Measurements from ENCODE around the gene CDK11B.
A peak's percentile ranks its signal among the peaks of the same experiment; 100 is the strongest.
"Not testable (repeated sequence)": the region's sequence is repeated elsewhere in the genome, so short reads cannot be mapped to it uniquely, and the experiment has no call there.

The CDK11B gene

GRCh38 chr1:1658583-1659549 is at the start of gene CDK11B:
TSS of gene CDK11B (minus strand) at chr1:1659004. CDS start at chr1:1657485, 1,519 bp downstream.
- H3K9me3 ChIP-seq (ENCODE audit: control insufficient read depth, insufficient read depth, low read length); H3K36me3 ChIP-seq (ENCODE audit: insufficient read depth, low read length); H3K4me1 ChIP-seq (ENCODE audit: insufficient read depth, low read length): not testable (repeated sequence)
- H3K9ac ChIP-seq (ENCODE audit: low read depth, low read length), result peak within 1 kb of the TSS; percentile 59

GRCh38 chr1:1707897-1708296 is 49.1 kb upstream of the CDK11B start:
- not testable (repeated sequence) for H3K9ac ChIP-seq (ENCODE audit: low read depth, low read length); H3K4me1 ChIP-seq (ENCODE audit: insufficient read depth, low read length); H3K36me3 ChIP-seq (ENCODE audit: insufficient read depth, low read length); H3K9me3 ChIP-seq (ENCODE audit: control insufficient read depth, insufficient read depth, low read length)

- H3K4me1 ChIP-seq (ENCODE audit: insufficient read depth, low read length); H3K9ac ChIP-seq (ENCODE audit: low read depth, low read length): not testable (repeated sequence)
These were observed 48.4 kb upstream of the CDK11B start for GRCh38 chr1:1707241-1707640.

GRCh38 chr1:1705623-1706022 is 46.8 kb upstream of the CDK11B start:
- H3K36me3 ChIP-seq (ENCODE audit: insufficient read depth, low read length), result not testable (repeated sequence)

More at GRCh38 chr1:1707241-1707640, 48.4 kb upstream of the CDK11B start:
- H3K9me3 ChIP-seq (ENCODE audit: control insufficient read depth, insufficient read depth, low read length); H3K36me3 ChIP-seq (ENCODE audit: insufficient read depth, low read length): not testable (repeated sequence)

GRCh38 chr1:1704284-1704957 is 45.6 kb upstream of the CDK11B start:
- not testable (repeated sequence) for H3K9me3 ChIP-seq (ENCODE audit: control insufficient read depth, insufficient read depth, low read length); H3K36me3 ChIP-seq (ENCODE audit: insufficient read depth, low read length); H3K9ac ChIP-seq (ENCODE audit: low read depth, low read length); H3K4me1 ChIP-seq (ENCODE audit: insufficient read depth, low read length)

More at GRCh38 chr1:1705623-1706022, 46.8 kb upstream of the CDK11B start:
- H3K4me1 ChIP-seq (ENCODE audit: insufficient read depth, low read length); H3K9ac ChIP-seq (ENCODE audit: low read depth, low read length); H3K9me3 ChIP-seq (ENCODE audit: control insufficient read depth, insufficient read depth, low read length): not testable (repeated sequence)

GRCh38 chr1:1703796-1704195 is 45.0 kb upstream of the CDK11B start:
- H3K9me3 ChIP-seq (ENCODE audit: control insufficient read depth, insufficient read depth, low read length), result no peaks in the 10 kb centered on the region
- no peak overlapping the region for H3K9ac ChIP-seq (ENCODE audit: low read depth, low read length)
- H3K36me3 ChIP-seq (ENCODE audit: insufficient read depth, low read length), result no peaks in the 10 kb centered on the region
- H3K4me1 ChIP-seq (ENCODE audit: insufficient read depth, low read length), result no peaks in the 10 kb centered on the region

GRCh38 chr1:1702506-1702905 is 43.7 kb upstream of the CDK11B start:
- H3K9ac ChIP-seq (ENCODE audit: low read depth, low read length); H3K4me1 ChIP-seq (ENCODE audit: insufficient read depth, low read length); H3K36me3 ChIP-seq (ENCODE audit: insufficient read depth, low read length); H3K9me3 ChIP-seq (ENCODE audit: control insufficient read depth, insufficient read depth, low read length): not testable (repeated sequence)

- H3K36me3 ChIP-seq (ENCODE audit: insufficient read depth, low read length); H3K9ac ChIP-seq (ENCODE audit: low read depth, low read length); H3K4me1 ChIP-seq (ENCODE audit: insufficient read depth, low read length); H3K9me3 ChIP-seq (ENCODE audit: control insufficient read depth, insufficient read depth, low read length): not testable (repeated sequence)
These were observed 41.8 kb upstream of the CDK11B start for GRCh38 chr1:1700557-1700956.

- H3K36me3 ChIP-seq (ENCODE audit: insufficient read depth, low read length); H3K9ac ChIP-seq (ENCODE audit: low read depth, low read length); H3K9me3 ChIP-seq (ENCODE audit: control insufficient read depth, insufficient read depth, low read length); H3K4me1 ChIP-seq (ENCODE audit: insufficient read depth, low read length): not testable (repeated sequence)
These were observed 41.3 kb upstream of the CDK11B start for GRCh38 chr1:1700067-1700466.

GRCh38 chr1:1699061-1699460 is 40.3 kb upstream of the CDK11B start:
- H3K4me1 ChIP-seq (ENCODE audit: insufficient read depth, low read length); H3K9ac ChIP-seq (ENCODE audit: low read depth, low read length); H3K9me3 ChIP-seq (ENCODE audit: control insufficient read depth, insufficient read depth, low read length); H3K36me3 ChIP-seq (ENCODE audit: insufficient read depth, low read length): not testable (repeated sequence)

- H3K9ac ChIP-seq (ENCODE audit: low read depth, low read length); H3K9me3 ChIP-seq (ENCODE audit: control insufficient read depth, insufficient read depth, low read length); H3K4me1 ChIP-seq (ENCODE audit: insufficient read depth, low read length); H3K36me3 ChIP-seq (ENCODE audit: insufficient read depth, low read length): not testable (repeated sequence)
These were observed 38.8 kb upstream of the CDK11B start for GRCh38 chr1:1697358-1698183.

- H3K4me1 ChIP-seq (ENCODE audit: insufficient read depth, low read length); H3K36me3 ChIP-seq (ENCODE audit: insufficient read depth, low read length); H3K9me3 ChIP-seq (ENCODE audit: control insufficient read depth, insufficient read depth, low read length); H3K9ac ChIP-seq (ENCODE audit: low read depth, low read length): not testable (repeated sequence)
These were observed 37.9 kb upstream of the CDK11B start for GRCh38 chr1:1696431-1697357.

- H3K4me1 ChIP-seq (ENCODE audit: insufficient read depth, low read length); H3K9me3 ChIP-seq (ENCODE audit: control insufficient read depth, insufficient read depth, low read length); H3K36me3 ChIP-seq (ENCODE audit: insufficient read depth, low read length): not testable (repeated sequence)
- H3K9ac ChIP-seq (ENCODE audit: low read depth, low read length), result peak within 1 kb of the TSS; percentile 51; the same call in 1 of the 2 replicates
These were observed 34.2 kb upstream of the CDK11B start, which contains the start of gene SLC35E2B for GRCh38 chr1:1692714-1693647. TSS of gene SLC35E2B (minus strand) at chr1:1692795. CDS start at chr1:1676699, 16,096 bp downstream.

Measured in ES-I3 (cell line).